ENCODE measurements around the gene KYNU.
A peak's percentile ranks its signal among the peaks of the same experiment; 100 is the strongest.
"Not testable (repeated sequence)": the region's sequence is repeated elsewhere in the genome, so short reads cannot be mapped to it uniquely, and the experiment has no call there.

The KYNU gene

DNA sequence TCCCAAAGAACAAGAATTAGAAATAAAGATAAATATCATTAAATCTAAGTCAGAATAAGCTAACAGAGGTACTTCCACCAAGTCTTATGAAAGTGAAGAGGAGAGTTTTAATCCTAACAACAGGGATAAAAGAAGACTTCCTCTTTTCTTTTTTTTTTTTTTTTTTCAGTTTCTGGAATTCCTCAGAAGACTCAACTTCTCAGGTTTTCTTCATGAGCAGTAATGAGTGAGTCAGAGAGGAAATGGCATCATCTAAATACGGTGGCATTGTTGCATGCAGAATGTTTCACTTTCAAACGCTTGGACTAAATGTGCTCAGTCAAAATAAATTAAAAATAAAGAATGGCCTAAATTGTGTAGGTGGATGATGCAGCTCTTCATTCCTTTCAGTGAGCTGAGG lies 206.2 kb downstream of the KYNU start:
- Mint-ChIP-seq H3K4me3 (peak overlapping the region; percentile 17), H3K36me3 (no peaks in the 10 kb centered on the region), H3K4me1 (ENCODE audit: low read depth) (peaks cover 20% of the 10 kb centered on the region), H3K27ac (peak overlapping the region; percentile 58), H3K27me3 (no peaks in the 10 kb centered on the region), H3K9me3 (ENCODE audit: low read depth) (no peaks in the 10 kb centered on the region)

DNA sequence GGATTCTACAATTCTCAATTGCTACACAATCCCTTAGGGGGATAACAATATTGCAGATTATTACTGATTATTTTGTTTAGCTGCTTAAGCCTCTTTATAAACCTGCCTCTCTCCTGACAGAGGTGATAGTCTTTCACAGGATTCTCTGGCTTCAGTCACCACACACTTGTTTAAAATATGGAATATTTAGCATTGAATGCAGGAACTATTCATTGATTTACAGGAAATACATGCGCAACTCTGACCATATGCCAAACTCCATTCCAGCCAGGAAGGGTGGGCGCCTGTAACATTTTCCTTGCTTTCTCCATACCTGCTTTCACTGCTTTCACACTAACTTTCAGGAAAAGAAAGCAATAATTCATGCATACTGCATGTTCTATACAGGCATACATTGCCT lies 207.0 kb downstream of the KYNU start:
- H3K4me3 Mint-ChIP-seq = no peak overlapping the region
- H3K36me3 Mint-ChIP-seq = no peaks in the 10 kb centered on the region
- no peaks in the 10 kb centered on the region for H3K27me3 Mint-ChIP-seq
- H3K9me3 Mint-ChIP-seq (ENCODE audit: low read depth) = no peaks in the 10 kb centered on the region
- H3K27ac Mint-ChIP-seq = no peak overlapping the region
- peaks cover 20% of the 10 kb centered on the region for H3K4me1 Mint-ChIP-seq (ENCODE audit: low read depth)

DNA sequence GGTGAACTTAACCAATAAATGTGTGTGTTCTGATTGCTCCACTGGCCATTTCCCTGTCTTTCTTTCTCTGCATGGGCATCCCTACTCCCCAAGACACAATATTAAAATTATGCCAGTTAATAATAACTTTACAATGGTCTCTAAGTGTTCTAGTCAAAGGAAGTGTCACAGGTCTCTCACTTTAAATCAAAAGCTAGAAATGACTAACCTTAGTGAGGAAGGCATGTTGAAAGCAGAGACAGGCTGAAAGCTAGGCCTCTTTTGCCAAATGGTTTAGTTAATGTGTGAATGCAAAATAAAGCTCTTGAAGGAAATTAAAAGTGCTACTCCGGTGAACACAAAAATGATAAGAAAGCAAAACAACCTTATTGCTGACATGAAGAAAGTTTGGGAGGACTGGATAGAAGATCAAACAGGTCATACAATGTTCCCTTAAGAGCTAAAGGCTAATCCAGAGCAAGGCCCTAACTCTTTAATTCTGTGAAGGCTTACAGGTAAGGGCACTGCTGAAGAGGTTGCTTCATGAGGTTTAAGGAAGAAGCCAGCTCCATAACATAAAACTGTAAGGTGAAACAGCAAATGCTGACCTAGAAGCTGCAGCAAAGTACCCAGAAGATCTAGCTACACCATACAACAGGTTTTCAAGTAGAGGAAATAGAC lies 207.8 kb downstream of the KYNU start:
- no peaks in the 10 kb centered on the region for H3K9me3 Mint-ChIP-seq (ENCODE audit: low read depth)
- peaks cover 20% of the 10 kb centered on the region for H3K4me1 Mint-ChIP-seq (ENCODE audit: low read depth)
- no peaks in the 10 kb centered on the region for H3K36me3 Mint-ChIP-seq
- H3K4me3 Mint-ChIP-seq = no peak overlapping the region
- peak overlapping the region; percentile 31 for H3K27ac Mint-ChIP-seq
- no peaks in the 10 kb centered on the region for H3K27me3 Mint-ChIP-seq

DNA sequence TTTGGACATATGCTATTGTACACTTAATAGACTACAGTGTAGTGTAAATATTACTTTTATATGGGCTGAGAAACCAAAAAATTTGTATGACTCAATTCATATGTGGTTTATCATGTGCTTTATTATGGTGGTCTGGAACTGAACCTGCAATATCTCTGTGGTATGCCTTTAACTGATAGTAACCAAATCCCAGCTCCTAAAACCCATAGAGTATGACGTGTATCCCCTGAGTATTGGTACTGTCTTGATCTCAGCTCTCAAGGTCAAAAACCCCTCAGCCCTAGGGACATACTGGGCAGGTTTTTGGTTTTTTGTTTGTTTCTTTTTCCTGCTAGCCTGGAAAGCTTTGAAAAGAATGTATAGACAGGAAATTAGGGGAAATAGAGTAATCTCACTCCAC lies 209.6 kb downstream of the KYNU start:
- Mint-ChIP-seq H3K27ac (no peak overlapping the region), H3K4me1 (ENCODE audit: low read depth) (peaks cover 20% of the 10 kb centered on the region)

DNA sequence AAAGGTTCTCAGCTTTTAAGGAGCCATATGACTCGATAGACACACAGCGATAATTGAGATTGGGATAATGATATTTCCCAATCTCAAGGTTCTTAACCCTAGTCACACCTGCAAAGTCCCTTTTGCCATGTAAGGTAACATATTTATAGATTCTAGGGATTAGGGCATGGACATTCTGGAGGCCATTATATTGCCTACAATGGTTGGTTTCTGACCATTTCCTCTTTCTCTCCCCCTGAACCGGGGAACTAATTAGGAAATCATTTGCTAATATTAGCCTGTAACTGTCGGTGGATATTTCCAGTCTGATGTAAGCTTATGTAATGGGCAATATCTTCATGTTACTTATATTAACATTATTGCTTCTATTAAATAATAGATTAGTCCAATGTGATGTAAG lies 210.9 kb downstream of the KYNU start:
- no peaks in the 10 kb centered on the region for H3K36me3 Mint-ChIP-seq
- H3K27me3 Mint-ChIP-seq = no peaks in the 10 kb centered on the region
- peaks cover 20% of the 10 kb centered on the region for H3K4me1 Mint-ChIP-seq (ENCODE audit: low read depth)
- no peak overlapping the region for H3K4me3 Mint-ChIP-seq
- H3K9me3 Mint-ChIP-seq (ENCODE audit: low read depth) = no peaks in the 10 kb centered on the region
- no peak overlapping the region for H3K27ac Mint-ChIP-seq

More for the DNA sequence above, 209.6 kb downstream of the KYNU start:
- H3K4me3 Mint-ChIP-seq = no peak overlapping the region
- H3K27me3 Mint-ChIP-seq = no peaks in the 10 kb centered on the region
- no peaks in the 10 kb centered on the region for H3K36me3 Mint-ChIP-seq
- no peaks in the 10 kb centered on the region for H3K9me3 Mint-ChIP-seq (ENCODE audit: low read depth)

DNA sequence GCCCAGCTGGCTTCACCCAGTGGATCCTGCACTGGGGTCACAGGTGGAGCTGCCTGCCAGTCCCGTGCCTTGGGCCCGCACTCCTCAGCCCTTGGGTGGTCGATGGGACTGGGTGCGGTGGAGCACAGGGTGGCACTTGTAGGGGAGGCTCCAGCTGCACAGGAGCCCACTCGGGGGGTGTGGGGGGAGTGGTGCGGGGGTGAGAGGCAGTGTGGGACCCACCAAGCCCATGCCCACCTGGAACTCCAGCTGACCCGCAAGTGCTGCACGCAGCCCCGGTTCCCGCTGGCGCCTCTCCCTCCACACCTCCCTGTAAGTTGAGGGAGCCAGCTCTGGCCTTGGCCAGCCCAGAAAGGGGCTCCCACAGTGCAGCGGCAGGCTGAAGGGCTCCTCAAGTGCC lies 212.1 kb downstream of the KYNU start:
- not testable (repeated sequence) for H3K27ac Mint-ChIP-seq; H3K36me3 Mint-ChIP-seq; H3K4me3 Mint-ChIP-seq; H3K27me3 Mint-ChIP-seq; H3K9me3 Mint-ChIP-seq (ENCODE audit: low read depth)
- peaks cover 10% of the 10 kb centered on the region for H3K4me1 Mint-ChIP-seq (ENCODE audit: low read depth)
